HG03565 (cell line): ENCODE data around the gene C20orf144.

ENCODE experiments used
- ATAC-seq: cut with Tn5 transposase; IDR thresholded peaks from one replicate; pipeline ENCODE4 v1.9.1; 2021; ENCODE audit warnings: mild to moderate bottlenecking, moderate library complexity; ENCODE audit not compliant: unreplicated experiment

Gene C20orf144

GRCh38 chr20:33676121-33676520, 14.0 kb downstream of the C20orf144 start:
- ATAC-seq = no peak

- ATAC-seq = no peak
Observed at GRCh38 chr20:33676652-33677645, 14.8 kb downstream of the C20orf144 start.

- ATAC-seq = no peak
Observed at GRCh38 chr20:33677991-33678702, 16.0 kb downstream of the C20orf144 start.

GRCh38 chr20:33679758-33680485, 17.8 kb downstream of the C20orf144 start:
- peak; percentile 54 for ATAC-seq

GRCh38 chr20:33680686-33681085, 18.6 kb downstream of the C20orf144 start:
- no peak for ATAC-seq

- ATAC-seq = no peak
Observed at GRCh38 chr20:33681288-33681687, 19.2 kb downstream of the C20orf144 start.

- ATAC-seq = no peak
Observed at GRCh38 chr20:33681728-33682353, 19.7 kb downstream of the C20orf144 start.

GRCh38 chr20:33684533-33685327, 22.6 kb downstream of the C20orf144 start:
- no peak for ATAC-seq

- peak; percentile 14 for ATAC-seq
Observed at GRCh38 chr20:33685328-33686099, 23.4 kb downstream of the C20orf144 start.

- ATAC-seq = peak; percentile 69
Observed at GRCh38 chr20:33686100-33686983, 24.2 kb downstream of the C20orf144 start, which contains the start of gene E2F1. TSS of gene E2F1 (minus strand) at chr20:33686385. CDS start at chr20:33686264, 121 bp downstream.

- ATAC-seq = no peak
Observed at GRCh38 chr20:33686984-33687366, 24.8 kb downstream of the C20orf144 start.

- no peak for ATAC-seq
Observed at GRCh38 chr20:33687370-33687915, 25.3 kb downstream of the C20orf144 start.

- no peak for ATAC-seq
Observed at GRCh38 chr20:33687993-33688937, 26.1 kb downstream of the C20orf144 start.

GRCh38 chr20:33688938-33689424, 26.9 kb downstream of the C20orf144 start:
- ATAC-seq = no peak

GRCh38 chr20:33689493-33689892, 27.4 kb downstream of the C20orf144 start:
- no peak for ATAC-seq

GRCh38 chr20:33689973-33690372, 27.8 kb downstream of the C20orf144 start:
- no peak for ATAC-seq
